SU-DHL-6 (cell line): ENCODE results near the gene HEATR3.

ENCODE experiments used
- EZH2phosphoT487 ChIP-seq: fragments of 200-600 bp; sonication (generic), shearing (Covaris generic); conservative IDR thresholded peaks from 2 replicates; pipeline ENCODE4 v1.6.1; 2018; ENCODE audit warnings: mild to moderate bottlenecking, antibody characterized with exemption, low read length, moderate library complexity, mixed read lengths
- TF ChIP-seq, protein P1 (sequence below): fragments of 200-600 bp; sonication (generic); IDR thresholded peaks from one replicate; pipeline ENCODE4 v1.5.1; 2017; ENCODE audit warnings: antibody characterized with exemption, mild to moderate bottlenecking, low read length, moderate library complexity; ENCODE audit not compliant: insufficient read depth, poor library complexity, severe bottlenecking

DNA sequence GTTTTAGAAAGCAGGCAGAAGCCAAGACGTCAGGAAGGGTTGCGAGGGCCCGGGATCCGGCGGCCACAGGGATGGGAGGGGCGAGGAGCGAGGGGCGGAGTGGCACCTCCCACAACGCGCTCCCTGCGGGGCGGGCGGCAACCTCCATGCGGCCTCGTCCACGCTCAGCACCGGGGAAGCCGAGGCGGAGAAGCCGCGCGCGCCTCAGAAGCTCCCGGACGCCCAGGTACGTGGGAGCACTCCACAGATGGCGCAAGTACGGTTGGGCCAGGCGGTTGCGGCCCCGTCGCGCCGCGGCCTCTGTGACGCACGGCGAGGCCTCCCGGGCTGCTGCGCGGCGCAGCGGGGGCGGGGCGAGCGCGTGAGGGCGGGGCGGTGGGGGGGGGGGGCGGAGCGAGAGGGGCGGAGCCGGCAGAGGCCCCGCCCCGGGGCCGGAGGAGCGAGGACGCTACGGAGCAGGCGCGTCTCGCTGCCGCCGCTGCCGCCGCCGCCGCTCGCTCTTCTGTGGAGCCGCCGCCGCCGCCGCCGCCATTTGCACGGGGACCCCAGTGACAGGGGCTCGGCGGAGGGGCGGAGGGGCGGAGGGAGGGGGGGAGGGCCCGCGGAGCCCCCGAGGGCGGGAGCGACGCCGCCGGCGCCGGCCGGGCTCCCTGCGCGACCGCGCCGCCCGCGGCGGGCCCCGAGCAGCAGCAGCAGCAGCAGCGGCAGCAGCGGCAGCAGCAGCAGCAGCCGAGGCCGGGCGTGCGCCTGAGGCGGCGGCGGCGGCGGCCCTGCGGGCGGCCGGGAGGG lies 87.2 kb downstream of the HEATR3 start, which contains the start of gene TENT4B:
- TF ChIP-seq, protein P1, sequence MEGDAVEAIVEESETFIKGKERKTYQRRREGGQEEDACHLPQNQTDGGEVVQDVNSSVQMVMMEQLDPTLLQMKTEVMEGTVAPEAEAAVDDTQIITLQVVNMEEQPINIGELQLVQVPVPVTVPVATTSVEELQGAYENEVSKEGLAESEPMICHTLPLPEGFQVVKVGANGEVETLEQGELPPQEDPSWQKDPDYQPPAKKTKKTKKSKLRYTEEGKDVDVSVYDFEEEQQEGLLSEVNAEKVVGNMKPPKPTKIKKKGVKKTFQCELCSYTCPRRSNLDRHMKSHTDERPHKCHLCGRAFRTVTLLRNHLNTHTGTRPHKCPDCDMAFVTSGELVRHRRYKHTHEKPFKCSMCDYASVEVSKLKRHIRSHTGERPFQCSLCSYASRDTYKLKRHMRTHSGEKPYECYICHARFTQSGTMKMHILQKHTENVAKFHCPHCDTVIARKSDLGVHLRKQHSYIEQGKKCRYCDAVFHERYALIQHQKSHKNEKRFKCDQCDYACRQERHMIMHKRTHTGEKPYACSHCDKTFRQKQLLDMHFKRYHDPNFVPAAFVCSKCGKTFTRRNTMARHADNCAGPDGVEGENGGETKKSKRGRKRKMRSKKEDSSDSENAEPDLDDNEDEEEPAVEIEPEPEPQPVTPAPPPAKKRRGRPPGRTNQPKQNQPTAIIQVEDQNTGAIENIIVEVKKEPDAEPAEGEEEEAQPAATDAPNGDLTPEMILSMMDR, result no peak
- TF ChIP-seq EZH2phosphoT487, result no peak
